ENCODE data around the gene USP14.

The USP14 gene

DNA sequence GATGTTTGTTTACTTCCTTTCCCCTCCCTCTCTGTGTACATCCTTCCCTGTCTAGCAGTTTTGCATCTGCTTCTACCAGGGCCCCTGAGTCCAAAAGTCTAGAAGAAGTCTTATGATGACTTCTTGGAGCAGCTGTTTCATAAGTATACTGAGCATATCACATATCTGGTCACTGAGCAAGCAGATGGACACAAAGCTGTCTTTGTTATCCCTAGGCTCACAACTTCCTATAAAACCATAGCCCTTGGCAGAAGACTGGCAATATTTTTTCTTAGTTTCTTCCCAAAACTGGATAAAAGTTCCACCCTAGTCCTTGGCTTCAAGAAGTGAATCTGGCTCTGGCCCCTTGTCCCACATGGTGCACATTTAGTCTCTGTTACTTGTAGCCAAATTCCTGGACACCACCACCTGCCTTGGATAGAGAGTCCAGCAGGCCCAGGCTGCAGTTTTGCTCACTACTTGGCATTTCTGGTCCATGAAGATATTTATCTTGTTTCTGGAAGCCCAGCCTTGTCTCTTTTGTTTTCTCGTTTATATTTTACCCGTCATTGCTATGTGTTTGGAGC lies 87.0 kb downstream of the USP14 start:
- Histone ChIP-seq H3K36me3 (ENCODE audit: control insufficient read depth in 4 of 4, insufficient read depth in 4 of 4, low read length in 3 of 4) (peaks cover 19 to 78% (median 44%) of the 10 kb centered on the region in 4 experiments), H3K9me3 (ENCODE audit: control extremely low read depth in 1 of 5, control insufficient read depth in 4 of 5, insufficient read depth in 2 of 5, low read depth in 1 of 5, low read length in 4 of 5) (no peaks in the 10 kb centered on the region), H3K27ac (ENCODE audit: insufficient read depth in 1 of 2, low read depth in 1 of 2, low read length in 2 of 2, poor library complexity in 1 of 2, severe bottlenecking in 2 of 2) (no peak overlapping the region), H3K4me3 (ENCODE audit: control insufficient read depth in 1 of 7, extremely low read depth in 1 of 7, insufficient read depth in 4 of 7, low read depth in 2 of 7, low read length in 6 of 7) (no peak overlapping the region), H3K27me3 (replicated peaks in 2 of 5; ENCODE audit: control insufficient read depth in 4 of 5, insufficient read depth in 5 of 5, low read length in 4 of 5) (no peaks in the 10 kb centered on the region), H3K4me1 (ENCODE audit: control extremely low read depth in 1 of 4, control insufficient read depth in 4 of 4, insufficient read depth in 4 of 4, low read length in 3 of 4) (no peaks in the 10 kb centered on the region)
- no peak for DNase-seq
- no CpG with 5 or more reads among the region's 2 CpGs for WGBS (ENCODE audit: insufficient coverage)
- CTCF ChIA-PET, result no interaction called here
- POLR2A ChIA-PET, result no interaction called here

DNA sequence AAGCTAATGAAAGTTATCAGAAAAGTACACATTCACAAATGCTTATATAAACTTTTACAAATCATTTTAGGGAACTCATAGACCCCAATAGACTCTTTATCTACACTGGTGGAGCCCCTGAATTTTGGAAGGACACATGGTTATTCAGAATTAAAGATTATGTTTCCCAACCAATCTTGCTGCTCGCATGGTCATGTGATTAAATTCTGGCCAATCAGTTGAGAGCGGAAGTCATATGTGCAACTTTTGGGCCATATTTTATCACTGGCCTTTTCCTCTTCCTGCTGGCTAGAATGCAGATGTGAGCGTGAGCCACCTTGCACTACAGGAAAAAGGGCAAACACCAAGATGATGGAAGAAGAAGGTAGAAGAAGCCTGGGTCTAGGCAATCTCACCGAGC lies 89.7 kb downstream of the USP14 start:
- Histone ChIP-seq H3K4me1 (ENCODE audit: control extremely low read depth in 1 of 4, control insufficient read depth in 4 of 4, insufficient read depth in 4 of 4, low read length in 3 of 4) (no peaks in the 10 kb centered on the region), H3K27me3 (replicated peaks in 2 of 5; ENCODE audit: control insufficient read depth in 4 of 5, insufficient read depth in 5 of 5, low read length in 4 of 5) (no peaks in the 10 kb centered on the region), H3K27ac (ENCODE audit: insufficient read depth in 1 of 2, low read depth in 1 of 2, low read length in 2 of 2, poor library complexity in 1 of 2, severe bottlenecking in 2 of 2) (no peak overlapping the region), H3K36me3 (ENCODE audit: control insufficient read depth in 4 of 4, insufficient read depth in 4 of 4, low read length in 3 of 4) (peaks cover 16 to 87% (median 50%) of the 10 kb centered on the region in 4 experiments), H3K9me3 (ENCODE audit: control extremely low read depth in 1 of 5, control insufficient read depth in 4 of 5, insufficient read depth in 2 of 5, low read depth in 1 of 5, low read length in 4 of 5) (no peaks in the 10 kb centered on the region), H3K4me3 (ENCODE audit: control insufficient read depth in 1 of 7, extremely low read depth in 1 of 7, insufficient read depth in 4 of 7, low read depth in 2 of 7, low read length in 6 of 7) (no peak overlapping the region)
- DNase-seq, result no peak
- ChIA-PET CTCF (interaction anchor here (0.9 kb wide), 1 partner anchor 14 kb away, joined by 3 read pairs; no protein-coding TSS in a partner anchor), POLR2A (no interaction called here)
- 87% methylated on average over 3 of the region's 4 CpGs for WGBS (ENCODE audit: insufficient coverage)

DNA sequence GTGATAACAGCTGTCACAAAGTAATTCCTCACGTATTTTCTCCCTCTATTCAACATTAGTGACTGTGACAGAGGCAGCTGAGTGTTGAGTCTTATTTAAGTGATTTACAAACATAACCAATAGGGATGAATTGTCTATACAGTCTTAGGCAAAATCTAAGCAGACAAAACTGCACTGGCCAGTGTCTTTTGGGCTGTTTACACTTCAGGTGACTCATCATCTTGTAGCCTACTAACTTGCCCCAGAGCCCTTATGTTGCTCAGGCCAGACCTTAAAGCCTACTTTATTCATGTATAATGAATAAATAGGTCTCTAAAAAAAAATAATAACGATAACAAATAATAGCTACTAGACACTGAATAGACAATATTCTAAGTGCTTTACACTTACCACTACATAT lies 92.3 kb downstream of the USP14 start:
- H3K27ac ChIP-seq (ENCODE audit: insufficient read depth in 1 of 2, low read depth in 1 of 2, low read length in 2 of 2, poor library complexity in 1 of 2, severe bottlenecking in 2 of 2), result no peak overlapping the region
- no CpG with 5 or more reads among the region's 2 CpGs for WGBS (ENCODE audit: insufficient coverage)
- DNase-seq, result no peak
- POLR2A ChIA-PET, result no interaction called here
- H3K36me3 ChIP-seq (ENCODE audit: control insufficient read depth in 4 of 4, insufficient read depth in 4 of 4, low read length in 3 of 4), result peaks cover 17 to 85% (median 46%) of the 10 kb centered on the region in 4 experiments
- CTCF ChIA-PET, result no interaction called here
- H3K4me1 ChIP-seq (ENCODE audit: control extremely low read depth in 1 of 4, control insufficient read depth in 4 of 4, insufficient read depth in 4 of 4, low read length in 3 of 4), result no peaks in the 10 kb centered on the region
- no peaks in the 10 kb centered on the region for H3K27me3 ChIP-seq (replicated peaks in 2 of 5; ENCODE audit: control insufficient read depth in 4 of 5, insufficient read depth in 5 of 5, low read length in 4 of 5)
- no peak overlapping the region for H3K4me3 ChIP-seq (ENCODE audit: control insufficient read depth in 1 of 7, extremely low read depth in 1 of 7, insufficient read depth in 4 of 7, low read depth in 2 of 7, low read length in 6 of 7)
- no peaks in the 10 kb centered on the region for H3K9me3 ChIP-seq (ENCODE audit: control extremely low read depth in 1 of 5, control insufficient read depth in 4 of 5, insufficient read depth in 2 of 5, low read depth in 1 of 5, low read length in 4 of 5)

DNA sequence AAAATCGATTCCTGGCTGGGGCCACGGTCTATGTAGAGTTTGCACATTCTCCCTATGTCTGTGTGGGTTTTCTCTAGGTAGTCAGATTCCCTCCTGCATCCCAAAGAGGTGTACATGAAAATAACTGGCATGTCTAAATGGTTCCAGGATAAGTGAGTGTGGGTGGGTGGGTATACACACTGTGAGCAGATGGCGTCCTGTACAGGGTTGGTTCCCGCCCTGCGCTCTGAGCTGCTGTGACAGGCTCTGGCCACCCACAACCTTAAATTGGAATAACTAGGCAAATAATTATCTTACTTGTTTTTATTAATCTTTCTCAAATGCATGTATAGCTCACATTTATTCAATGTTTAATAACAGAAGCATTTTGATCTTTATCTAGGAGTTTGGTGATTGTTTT lies 93.2 kb downstream of the USP14 start:
- ChIA-PET CTCF (interaction anchor here (1.6 kb wide), 1 partner anchor 10 kb away, joined by 5 read pairs; no protein-coding TSS in a partner anchor), POLR2A (no interaction called here)
- WGBS (ENCODE audit: insufficient coverage), result 100% methylated on average over 2 of the region's 5 CpGs
- Histone ChIP-seq H3K4me1 (ENCODE audit: control extremely low read depth in 1 of 4, control insufficient read depth in 4 of 4, insufficient read depth in 4 of 4, low read length in 3 of 4) (no peaks in the 10 kb centered on the region), H3K9me3 (ENCODE audit: control extremely low read depth in 1 of 5, control insufficient read depth in 4 of 5, insufficient read depth in 2 of 5, low read depth in 1 of 5, low read length in 4 of 5) (no peaks in the 10 kb centered on the region), H3K4me3 (ENCODE audit: control insufficient read depth in 1 of 7, extremely low read depth in 1 of 7, insufficient read depth in 4 of 7, low read depth in 2 of 7, low read length in 6 of 7) (no peak overlapping the region), H3K27me3 (replicated peaks in 2 of 5; ENCODE audit: control insufficient read depth in 4 of 5, insufficient read depth in 5 of 5, low read length in 4 of 5) (no peaks in the 10 kb centered on the region), H3K27ac (ENCODE audit: insufficient read depth in 1 of 2, low read depth in 1 of 2, low read length in 2 of 2, poor library complexity in 1 of 2, severe bottlenecking in 2 of 2) (no peak overlapping the region), H3K36me3 (ENCODE audit: control insufficient read depth in 4 of 4, insufficient read depth in 4 of 4, low read length in 3 of 4) (peaks cover 20 to 87% (median 54%) of the 10 kb centered on the region in 4 experiments)
- DNase-seq, result no peak

DNA sequence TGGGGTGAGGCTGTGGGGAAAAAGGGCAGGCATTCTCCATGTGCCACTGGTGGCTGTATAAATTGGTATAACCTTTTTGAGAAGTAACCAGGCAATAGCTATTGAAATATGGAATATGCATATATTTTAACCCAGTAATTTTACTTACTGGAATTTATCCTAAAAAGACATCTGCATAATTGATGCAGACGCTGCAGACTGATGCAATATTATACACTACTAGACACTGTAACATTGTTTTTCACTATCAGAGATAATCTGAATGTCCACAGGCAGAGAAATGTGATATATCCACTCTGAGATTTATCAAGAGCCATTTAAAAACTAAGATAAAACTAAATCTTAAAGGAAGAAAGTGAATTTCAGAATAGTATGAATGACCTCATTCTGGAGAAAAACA lies 94.8 kb downstream of the USP14 start:
- no peaks in the 10 kb centered on the region for H3K27me3 ChIP-seq (replicated peaks in 2 of 5; ENCODE audit: control insufficient read depth in 4 of 5, insufficient read depth in 5 of 5, low read length in 4 of 5)
- H3K27ac ChIP-seq (ENCODE audit: insufficient read depth in 1 of 2, low read depth in 1 of 2, low read length in 2 of 2, poor library complexity in 1 of 2, severe bottlenecking in 2 of 2), result no peak overlapping the region
- CTCF ChIA-PET, result interaction anchor here (1.3 to 2.2 kb wide), 3 partner anchors 9 to 10 kb away, joined by 3 to 5 read pairs (median 5); no protein-coding TSS in a partner anchor
- H3K36me3 ChIP-seq (ENCODE audit: control insufficient read depth in 4 of 4, insufficient read depth in 4 of 4, low read length in 3 of 4), result peaks cover 23 to 88% (median 53%) of the 10 kb centered on the region in 4 experiments
- no peaks in the 10 kb centered on the region for H3K9me3 ChIP-seq (ENCODE audit: control extremely low read depth in 1 of 5, control insufficient read depth in 4 of 5, insufficient read depth in 2 of 5, low read depth in 1 of 5, low read length in 4 of 5)
- POLR2A ChIA-PET, result no interaction called here
- no peaks in the 10 kb centered on the region for H3K4me1 ChIP-seq (ENCODE audit: control extremely low read depth in 1 of 4, control insufficient read depth in 4 of 4, insufficient read depth in 4 of 4, low read length in 3 of 4)
- DNase-seq, result no peak
- no peak overlapping the region for H3K4me3 ChIP-seq (ENCODE audit: control insufficient read depth in 1 of 7, extremely low read depth in 1 of 7, insufficient read depth in 4 of 7, low read depth in 2 of 7, low read length in 6 of 7)
- no CpG with 5 or more reads among the region's 1 CpG for WGBS (ENCODE audit: insufficient coverage)

DNA sequence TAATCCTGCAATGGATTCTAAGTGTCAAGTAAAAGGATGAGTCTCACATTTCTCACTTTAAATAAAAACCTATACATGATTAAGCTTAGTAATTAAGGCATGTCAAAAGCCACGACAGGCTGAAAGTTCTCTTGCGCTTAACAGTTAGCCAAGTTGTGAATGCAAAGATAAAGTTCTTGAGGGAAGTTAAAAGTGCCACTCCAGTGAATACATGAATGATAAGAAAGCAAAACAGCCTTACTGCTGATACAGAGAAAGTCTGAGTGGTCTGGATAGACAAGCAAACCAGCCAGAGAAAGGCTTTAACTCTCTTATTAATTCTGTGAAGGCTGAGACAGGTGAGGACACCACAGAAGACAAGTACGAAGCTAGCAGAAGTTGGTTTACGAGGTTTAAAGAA lies 96.8 kb downstream of the USP14 start:
- no peak overlapping the region for H3K27ac ChIP-seq (ENCODE audit: insufficient read depth in 1 of 2, low read depth in 1 of 2, low read length in 2 of 2, poor library complexity in 1 of 2, severe bottlenecking in 2 of 2)
- peaks cover 26 to 84% (median 57%) of the 10 kb centered on the region in 4 experiments for H3K36me3 ChIP-seq (ENCODE audit: control insufficient read depth in 4 of 4, insufficient read depth in 4 of 4, low read length in 3 of 4)
- H3K4me3 ChIP-seq (ENCODE audit: control insufficient read depth in 1 of 7, extremely low read depth in 1 of 7, insufficient read depth in 4 of 7, low read depth in 2 of 7, low read length in 6 of 7), result no peak overlapping the region
- no peaks in the 10 kb centered on the region for H3K27me3 ChIP-seq (replicated peaks in 2 of 5; ENCODE audit: control insufficient read depth in 4 of 5, insufficient read depth in 5 of 5, low read length in 4 of 5)
- H3K9me3 ChIP-seq (ENCODE audit: control extremely low read depth in 1 of 5, control insufficient read depth in 4 of 5, insufficient read depth in 2 of 5, low read depth in 1 of 5, low read length in 4 of 5), result no peaks in the 10 kb centered on the region
- no peaks in the 10 kb centered on the region for H3K4me1 ChIP-seq (ENCODE audit: control extremely low read depth in 1 of 4, control insufficient read depth in 4 of 4, insufficient read depth in 4 of 4, low read length in 3 of 4)
- WGBS (ENCODE audit: insufficient coverage), result 84% methylated on average over 4 of the region's 4 CpGs
- DNase-seq, result no peak
- ChIA-PET CTCF (interaction anchor here (1.3 to 1.9 kb wide), 2 partner anchors 13 to 575 kb away, joined by 3 to 6 read pairs; partner anchors contain the start of gene THOC1), POLR2A (no interaction called here)

DNA sequence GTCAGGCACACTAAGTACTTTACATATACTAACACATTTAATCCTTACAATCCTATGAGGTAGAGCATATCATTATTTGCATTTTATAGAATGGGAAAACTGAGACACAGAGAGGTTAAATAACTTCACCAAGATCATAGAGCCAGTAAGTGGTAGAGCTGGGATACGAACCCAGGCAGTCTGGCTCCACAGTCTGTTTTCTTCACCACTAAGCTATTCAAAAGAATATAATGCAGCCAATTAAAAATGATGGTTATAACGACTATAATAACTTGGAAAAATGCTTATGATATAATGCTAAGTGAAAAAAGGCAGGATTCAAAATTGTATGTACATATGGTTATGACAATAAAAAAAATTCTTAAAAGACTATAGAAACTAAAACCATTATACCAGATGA lies 102.2 kb downstream of the USP14 start:
- H3K27me3 ChIP-seq (replicated peaks in 2 of 5; ENCODE audit: control insufficient read depth in 4 of 5, insufficient read depth in 5 of 5, low read length in 4 of 5), result no peaks in the 10 kb centered on the region
- no CpG with 5 or more reads among the region's 2 CpGs for WGBS (ENCODE audit: insufficient coverage)
- no peak for DNase-seq
- H3K36me3 ChIP-seq (ENCODE audit: control insufficient read depth in 4 of 4, insufficient read depth in 4 of 4, low read length in 3 of 4), result peaks cover 26 to 81% (median 53%) of the 10 kb centered on the region in 4 experiments
- ChIA-PET POLR2A (no interaction called here), CTCF (no interaction called here)
- H3K4me1 ChIP-seq (ENCODE audit: control extremely low read depth in 1 of 4, control insufficient read depth in 4 of 4, insufficient read depth in 4 of 4, low read length in 3 of 4), result no peaks in the 10 kb centered on the region
- H3K9me3 ChIP-seq (ENCODE audit: control extremely low read depth in 1 of 5, control insufficient read depth in 4 of 5, insufficient read depth in 2 of 5, low read depth in 1 of 5, low read length in 4 of 5), result no peaks in the 10 kb centered on the region
- no peak overlapping the region for H3K27ac ChIP-seq (ENCODE audit: insufficient read depth in 1 of 2, low read depth in 1 of 2, low read length in 2 of 2, poor library complexity in 1 of 2, severe bottlenecking in 2 of 2)
- H3K4me3 ChIP-seq (ENCODE audit: control insufficient read depth in 1 of 7, extremely low read depth in 1 of 7, insufficient read depth in 4 of 7, low read depth in 2 of 7, low read length in 6 of 7), result no peak overlapping the region
